ENCODE data around the gene PDXDC1.
"Not testable (repeated sequence)": the region's sequence is repeated elsewhere in the genome, so short reads cannot be mapped to it uniquely, and the experiment has no call there.

Gene PDXDC1

DNA sequence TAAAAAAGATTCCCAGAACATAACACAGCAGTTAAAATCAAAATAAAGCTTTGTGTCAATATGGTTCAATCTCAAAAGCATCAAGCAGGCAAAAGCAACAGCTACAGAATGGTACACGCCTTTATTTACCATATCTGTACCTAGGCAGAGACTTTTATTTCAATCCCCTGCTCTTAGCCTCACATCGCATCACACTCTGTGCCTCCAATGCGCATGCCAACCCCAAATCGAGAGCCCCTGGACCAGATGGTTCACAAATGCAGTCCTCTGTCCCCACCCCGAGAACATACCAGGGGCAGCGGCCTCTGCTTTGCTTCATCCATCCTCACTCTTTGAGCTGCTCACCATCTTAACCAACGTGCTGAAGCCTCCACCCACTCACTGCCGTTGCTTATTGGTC lies 91.9 kb downstream of the PDXDC1 start:
- not testable (repeated sequence) for DNase-seq (ENCODE audit: low read depth in 2 of 2)

DNA sequence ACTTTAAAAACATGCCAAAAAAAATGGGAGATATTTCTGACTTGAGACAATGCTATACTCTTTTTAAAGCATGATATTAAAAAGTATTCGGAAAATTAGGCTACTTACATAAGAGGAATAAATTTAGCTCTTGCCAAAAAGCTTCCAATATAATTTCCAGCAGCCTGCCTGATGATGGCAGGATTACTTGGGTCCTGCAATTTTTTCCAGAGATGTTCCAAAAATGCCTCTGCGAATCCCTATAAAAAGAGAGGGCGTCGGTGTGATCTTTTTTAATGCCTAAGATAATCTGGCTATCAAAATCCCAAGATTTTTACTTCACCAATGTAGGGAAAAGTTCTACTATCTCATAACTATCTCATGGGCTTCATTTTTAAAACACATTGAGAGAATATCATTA lies 96.2 kb downstream of the PDXDC1 start:
- DNase-seq (ENCODE audit: low read depth in 2 of 2), result not testable (repeated sequence)

DNA sequence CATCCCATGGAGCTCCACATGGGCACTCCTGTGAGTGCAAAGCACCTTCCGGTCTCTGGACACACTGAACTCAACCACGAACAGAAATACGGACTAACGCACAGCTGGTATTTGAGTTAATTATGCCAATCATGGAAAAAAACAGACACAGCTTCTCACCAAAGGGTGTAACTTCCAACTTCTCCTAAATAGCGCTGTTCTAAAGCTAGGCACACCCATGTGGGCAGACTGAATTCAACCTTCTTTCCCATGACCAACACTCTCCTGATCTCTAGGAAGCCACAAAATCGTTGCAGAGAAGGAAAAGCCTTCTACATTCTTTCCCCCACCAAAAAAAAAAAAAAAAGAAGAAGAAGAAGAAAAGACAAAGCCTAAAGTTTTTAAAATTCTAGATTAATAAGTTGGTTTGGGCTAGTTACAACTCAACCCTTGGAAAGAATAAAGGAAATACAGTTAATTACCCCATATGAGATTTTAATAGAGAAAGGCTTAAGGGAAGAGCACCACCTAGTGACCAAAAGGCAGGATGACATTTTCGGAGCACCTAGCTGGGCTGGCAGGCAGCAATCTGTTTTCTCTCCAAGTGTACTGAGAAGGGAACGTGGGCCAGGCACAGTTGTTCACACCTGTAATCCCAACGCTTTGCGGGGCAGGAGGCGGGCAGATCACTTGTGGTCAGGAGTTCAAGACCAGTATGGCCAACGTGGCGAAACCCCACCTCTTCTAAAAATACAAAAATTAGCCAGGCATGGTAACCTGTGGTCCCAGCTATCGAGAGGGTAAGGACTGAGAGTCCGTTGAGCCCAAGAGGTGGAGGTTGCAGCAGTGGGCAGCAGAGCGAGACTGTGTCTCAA lies 97.3 kb downstream of the PDXDC1 start:
- not testable (repeated sequence) for DNase-seq (ENCODE audit: low read depth in 2 of 2)

DNA sequence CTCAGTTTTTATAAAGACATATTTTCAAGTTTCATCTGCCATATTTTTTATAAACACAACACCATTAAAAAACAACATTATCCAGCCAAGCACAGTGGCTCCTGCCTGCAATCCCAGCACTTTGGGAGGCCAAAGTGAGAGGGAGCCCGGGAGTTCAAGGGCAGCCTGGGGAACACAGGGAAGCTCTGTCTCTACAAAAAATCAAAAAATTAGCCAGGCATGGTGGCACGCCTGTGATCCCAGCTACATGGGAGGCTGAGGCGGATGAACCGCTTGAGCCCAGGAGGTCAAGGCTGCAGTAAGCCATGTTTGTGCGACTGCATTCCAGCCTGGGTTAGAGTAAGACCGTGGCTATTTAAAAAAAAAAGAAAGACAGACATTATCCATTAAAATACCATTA lies 98.3 kb downstream of the PDXDC1 start:
- DNase-seq (ENCODE audit: low read depth in 2 of 2), result no peak

DNA sequence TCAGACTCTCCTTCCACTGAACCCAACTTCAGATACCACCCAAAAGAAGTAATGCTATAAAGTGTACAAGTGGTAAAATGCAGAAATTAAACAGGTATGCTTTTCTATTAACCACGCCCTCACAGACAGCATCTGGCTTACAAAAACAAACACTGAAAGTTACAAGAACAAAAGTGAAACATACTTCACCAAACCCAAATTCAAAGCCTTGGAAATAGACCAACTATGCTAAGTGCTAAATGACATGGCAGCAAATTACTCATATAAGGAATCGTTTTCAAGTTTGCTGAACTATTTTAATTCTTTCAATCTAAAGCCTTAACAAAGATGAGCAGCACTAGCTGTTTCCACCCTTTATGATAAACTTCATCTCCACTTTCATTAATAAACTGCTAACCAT lies 101.3 kb downstream of the PDXDC1 start:
- DNase-seq (ENCODE audit: low read depth in 2 of 2), result not testable (repeated sequence)

DNA sequence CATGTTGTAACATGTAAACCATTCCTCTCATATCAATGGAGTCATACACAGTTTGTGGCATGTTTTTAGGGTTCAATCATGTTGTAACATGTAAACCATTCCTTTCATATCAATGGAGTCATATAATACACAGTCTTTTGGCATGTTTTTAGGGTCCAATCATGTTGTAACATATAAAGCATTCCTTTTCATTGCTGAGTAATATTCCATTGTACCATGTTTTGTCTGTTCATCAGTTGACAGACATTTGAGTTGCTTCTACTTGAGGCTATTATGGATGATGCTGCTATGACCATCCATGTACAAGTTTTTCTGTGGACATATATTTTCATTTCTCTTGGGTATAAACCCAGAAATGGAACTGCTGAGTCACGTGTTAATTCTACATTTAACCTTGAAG lies 106.1 kb downstream of the PDXDC1 start:
- DNase-seq (ENCODE audit: low read depth in 2 of 2), result not testable (repeated sequence)

DNA sequence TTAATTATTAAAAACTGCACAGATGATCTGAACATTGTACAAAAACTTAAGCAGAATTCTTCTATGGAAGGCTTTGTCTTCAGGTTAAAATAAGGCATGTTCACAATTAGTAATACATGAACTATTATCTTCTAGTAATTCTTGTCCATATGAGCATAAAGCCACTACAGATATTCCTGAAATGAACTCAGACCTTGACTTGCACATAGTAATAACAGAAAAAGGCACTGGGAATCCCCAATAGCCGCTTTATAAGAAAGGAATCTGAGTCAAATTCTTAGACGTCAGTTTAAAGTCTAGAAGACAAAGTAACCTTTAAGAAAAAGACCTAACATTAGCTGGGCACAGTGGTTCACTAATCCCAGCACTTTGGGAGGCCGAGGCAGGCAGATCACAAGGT lies 108.0 kb downstream of the PDXDC1 start:
- not testable (repeated sequence) for DNase-seq (ENCODE audit: low read depth in 2 of 2)

DNA sequence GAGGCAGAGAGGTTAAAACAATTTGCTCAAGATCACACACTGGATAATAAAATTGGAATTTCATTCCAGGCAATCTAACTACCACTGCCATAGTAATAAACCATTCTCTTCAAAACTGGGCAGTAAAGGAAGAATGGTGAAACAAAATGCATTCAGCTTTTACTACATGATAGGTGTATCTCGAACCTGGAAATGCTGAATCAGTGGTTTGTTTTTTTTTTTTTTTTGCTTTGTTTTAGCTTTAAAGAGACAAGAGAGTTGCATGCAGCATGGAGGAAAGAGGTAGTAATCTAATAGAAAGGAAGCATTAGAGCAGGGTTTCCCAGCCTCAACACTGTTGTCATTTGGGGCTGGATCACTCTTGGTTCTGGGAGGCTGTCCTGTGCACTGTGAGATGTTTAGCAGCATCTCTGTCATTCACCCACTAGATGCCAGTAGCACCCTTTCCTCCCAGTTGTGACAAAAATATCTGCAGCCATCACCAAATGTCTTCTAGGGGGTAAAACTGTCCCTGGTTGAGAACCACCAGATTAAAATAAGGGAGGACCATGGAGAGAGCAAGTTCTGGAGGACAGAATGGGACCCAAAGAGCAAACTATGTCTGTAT lies 115.9 kb downstream of the PDXDC1 start:
- not testable (repeated sequence) for DNase-seq (ENCODE audit: low read depth in 2 of 2)

DNA sequence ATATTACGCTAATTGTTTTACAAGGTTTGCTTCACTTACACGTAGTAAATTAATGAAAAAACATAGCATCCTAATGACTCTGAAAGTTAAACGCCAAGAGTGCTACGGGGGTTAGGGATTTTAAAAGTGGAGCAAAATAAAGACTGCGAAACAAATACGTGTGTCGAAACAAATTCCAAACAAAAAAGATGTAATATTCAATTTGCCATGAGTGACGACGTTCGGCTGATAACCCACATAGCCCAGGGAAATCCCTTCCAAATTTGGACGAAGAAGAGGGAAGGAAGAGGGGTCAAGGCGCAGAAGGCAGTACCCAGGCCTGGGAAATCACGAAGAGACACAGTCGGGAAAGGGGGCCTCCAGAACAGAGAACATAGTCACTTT lies 118.7 kb downstream of the PDXDC1 start:
- not testable (repeated sequence) for DNase-seq (ENCODE audit: low read depth in 2 of 2)

DNA sequence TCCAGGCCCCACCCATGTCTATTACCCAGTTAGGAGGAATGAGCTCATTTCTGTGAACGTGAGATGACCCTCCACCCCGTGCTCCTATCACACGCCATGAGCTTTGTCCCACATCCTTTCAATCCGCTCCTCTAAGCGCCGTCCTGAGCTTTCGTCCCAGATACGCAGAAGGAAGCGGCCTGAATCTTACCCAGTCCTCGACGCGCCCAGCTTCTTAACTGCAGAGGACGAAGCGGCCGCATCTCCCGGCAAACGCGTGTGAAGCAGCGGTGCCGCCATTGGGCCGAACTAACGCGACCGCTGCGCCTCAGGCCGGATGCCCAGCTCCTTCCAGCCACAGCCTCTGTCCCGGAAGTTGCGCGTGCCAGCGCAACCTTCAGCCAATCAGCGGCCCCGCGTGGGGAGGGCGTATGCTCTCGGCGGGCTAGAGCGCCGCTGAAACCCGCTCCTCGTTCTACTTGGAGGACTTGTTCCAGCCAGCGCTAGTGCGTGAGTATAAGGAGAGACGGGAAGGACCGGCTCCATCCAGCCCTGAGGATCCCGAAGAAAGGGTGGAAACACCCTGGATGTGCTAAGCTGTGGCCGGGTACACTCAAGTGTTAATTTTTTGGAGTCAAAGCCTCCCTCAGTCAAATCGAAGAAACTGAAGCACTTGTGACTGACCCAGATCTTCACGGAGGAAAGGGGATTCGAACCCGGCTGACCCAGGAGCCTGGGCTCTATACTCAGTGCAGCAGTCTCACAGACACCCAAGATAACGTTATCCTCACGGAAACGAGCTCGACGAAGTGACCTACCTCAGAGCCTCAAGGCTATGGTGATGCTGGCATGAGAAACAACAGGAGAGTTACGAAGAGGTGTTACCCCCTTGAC lies 119.4 kb downstream of the PDXDC1 start, which contains the start of gene RRN3:
Gene RRN3, minus strand, starts transcription at position 318 of the 873 bp plus-strand sequence. Its CDS starts 39 bp downstream, at position 279.
- peak; percentile 75 to 80 for DNase-seq (ENCODE audit: low read depth in 2 of 2)

DNA sequence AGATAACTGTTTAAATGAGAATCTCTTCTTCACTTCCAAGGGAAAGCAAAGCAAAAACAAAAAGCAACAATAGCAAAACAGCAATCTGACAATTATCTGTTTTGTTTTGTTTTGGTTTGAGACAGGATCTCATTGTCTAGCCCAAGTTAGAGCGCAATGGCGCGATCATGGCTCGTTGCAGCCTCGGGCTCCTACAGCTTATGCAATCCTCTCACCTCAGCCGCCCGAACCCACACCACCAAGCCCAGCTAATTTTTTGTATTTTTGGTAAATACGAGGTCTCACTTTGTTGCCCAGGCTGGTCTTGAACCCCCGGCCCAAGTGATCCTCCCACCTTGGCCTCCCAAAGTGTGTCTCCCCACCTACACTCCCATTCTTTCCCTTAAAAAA lies 121.8 kb downstream of the PDXDC1 start:
- DNase-seq (ENCODE audit: low read depth in 2 of 2), result not testable (repeated sequence)

DNA sequence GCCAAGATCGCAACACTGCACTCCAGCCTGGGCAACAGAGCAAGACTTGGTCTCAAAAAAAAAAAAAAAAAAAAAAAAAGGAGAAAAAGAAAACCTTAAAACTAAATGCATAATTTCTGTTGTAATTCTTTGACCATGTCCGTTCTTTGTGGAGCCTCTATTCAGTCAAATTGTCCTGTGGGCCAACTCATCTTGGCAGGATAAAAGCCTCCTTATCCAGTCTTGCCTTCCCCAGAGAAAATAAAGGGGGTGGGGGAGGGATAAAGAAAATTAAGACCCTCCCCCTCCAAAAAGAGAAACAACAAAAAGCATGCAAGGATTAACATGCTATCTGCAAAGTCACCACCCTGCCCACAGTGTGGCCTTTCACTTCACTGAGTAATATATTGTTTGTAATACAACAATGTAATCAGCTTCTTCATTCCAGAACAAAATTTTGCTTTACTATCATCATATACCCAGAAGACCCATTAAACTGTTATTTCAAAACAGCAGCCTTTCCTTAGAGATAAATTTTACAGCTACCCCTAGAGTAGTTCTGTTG lies 124.6 kb downstream of the PDXDC1 start:
- not testable (repeated sequence) for DNase-seq (ENCODE audit: low read depth in 2 of 2)

DNA sequence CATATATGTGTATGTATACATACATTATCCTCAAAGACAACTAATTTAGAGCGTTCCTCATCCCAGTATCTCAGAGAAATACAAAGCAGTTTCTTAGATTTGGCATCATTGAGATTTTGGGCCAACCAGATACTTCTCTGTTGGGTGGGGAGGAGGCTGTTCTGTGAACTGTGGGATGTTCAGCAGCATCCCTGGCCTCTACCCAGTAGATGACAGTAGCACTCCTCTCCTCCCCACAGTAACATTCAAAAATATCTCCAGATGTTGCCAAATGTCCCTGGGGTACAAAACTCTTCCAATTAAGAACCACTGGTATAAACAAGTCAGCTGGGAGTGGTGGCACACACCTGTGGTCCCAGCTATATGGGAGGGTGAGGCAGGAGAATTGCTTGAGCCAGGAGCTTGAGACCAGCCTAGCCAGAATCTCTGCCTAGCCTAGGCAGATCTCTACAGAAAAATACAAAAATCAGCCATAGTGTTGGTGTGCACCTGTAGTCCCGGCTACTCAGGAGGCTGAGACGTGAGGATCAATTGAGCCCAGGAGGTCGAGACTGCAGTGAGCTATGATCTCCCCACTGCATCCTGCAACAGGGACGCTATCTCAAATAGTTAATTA lies 125.7 kb downstream of the PDXDC1 start:
- not testable (repeated sequence) for DNase-seq (ENCODE audit: low read depth in 2 of 2)

DNA sequence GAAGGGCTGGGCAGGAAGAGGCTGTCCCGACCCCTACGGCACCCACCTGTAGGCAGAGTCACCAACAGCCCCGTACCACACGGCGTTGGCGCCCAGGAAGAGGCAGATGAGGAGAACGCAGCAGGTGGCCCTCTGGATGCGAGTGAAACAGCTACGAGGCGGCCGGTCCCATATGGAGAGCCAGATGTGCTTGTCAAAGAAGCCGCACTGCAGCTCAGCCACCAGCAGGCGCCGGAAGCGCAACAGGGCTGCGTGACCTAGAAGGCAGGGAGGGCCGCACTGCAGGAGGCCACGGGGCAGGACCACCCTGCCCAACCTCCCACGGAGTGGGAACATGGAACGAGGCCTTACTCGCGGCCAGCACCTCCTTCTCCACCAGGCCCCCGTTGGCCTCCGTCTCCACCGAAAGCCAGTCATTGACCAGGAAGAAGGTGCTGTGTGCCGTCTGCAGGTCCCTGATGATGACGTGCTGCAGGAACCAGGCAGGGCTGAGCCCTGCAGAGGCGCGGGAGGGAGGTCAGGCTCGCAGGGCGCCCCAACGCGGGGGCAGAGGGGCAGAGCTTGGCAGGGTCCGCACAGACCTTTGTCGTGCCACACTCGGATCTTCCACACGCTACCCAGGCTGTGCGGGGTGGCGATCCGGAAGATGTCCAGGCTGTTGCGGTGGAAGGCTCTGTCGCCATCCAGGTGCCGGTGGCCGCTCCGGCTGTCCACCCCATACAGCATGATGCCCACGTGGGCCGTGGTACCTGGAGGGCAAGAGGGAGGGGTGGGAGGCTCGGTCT lies 153.0 kb downstream of the PDXDC1 start:
- not testable (repeated sequence) for DNase-seq (ENCODE audit: low read depth in 2 of 2)

DNA sequence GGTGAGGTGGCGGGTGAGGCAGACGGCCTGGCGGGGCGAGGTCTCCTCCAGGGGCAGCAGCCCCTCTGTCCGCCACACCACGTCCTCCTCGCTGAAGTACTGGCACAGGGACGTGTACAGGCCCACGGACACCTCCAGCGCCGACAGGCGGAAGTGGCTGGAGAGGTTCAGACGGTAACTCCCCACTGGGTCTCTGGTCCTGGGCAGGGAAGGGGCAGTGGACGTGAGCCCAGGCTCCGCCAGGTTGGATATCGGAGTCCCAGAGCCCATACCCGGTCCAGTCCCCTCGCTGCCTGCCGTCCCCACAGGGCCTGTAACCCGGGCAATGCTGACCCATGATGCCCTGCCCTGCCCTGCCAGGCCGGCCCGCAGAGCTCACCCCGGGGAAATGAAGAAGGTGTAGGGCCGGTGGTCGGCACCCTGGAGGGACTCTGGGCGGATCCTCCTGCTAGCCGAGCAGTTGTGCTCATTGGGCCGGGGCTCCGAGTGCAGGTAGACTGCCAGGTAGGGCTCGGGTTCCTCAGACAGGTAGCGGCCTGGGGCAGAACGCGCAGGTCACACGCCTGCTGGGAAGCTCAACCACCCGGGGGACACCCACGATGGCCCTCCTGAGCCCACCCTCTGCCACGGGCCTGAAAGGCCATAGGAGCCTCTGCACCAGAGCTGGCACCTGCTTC lies 155.6 kb downstream of the PDXDC1 start:
- DNase-seq (ENCODE audit: low read depth in 2 of 2), result not testable (repeated sequence)

DNA sequence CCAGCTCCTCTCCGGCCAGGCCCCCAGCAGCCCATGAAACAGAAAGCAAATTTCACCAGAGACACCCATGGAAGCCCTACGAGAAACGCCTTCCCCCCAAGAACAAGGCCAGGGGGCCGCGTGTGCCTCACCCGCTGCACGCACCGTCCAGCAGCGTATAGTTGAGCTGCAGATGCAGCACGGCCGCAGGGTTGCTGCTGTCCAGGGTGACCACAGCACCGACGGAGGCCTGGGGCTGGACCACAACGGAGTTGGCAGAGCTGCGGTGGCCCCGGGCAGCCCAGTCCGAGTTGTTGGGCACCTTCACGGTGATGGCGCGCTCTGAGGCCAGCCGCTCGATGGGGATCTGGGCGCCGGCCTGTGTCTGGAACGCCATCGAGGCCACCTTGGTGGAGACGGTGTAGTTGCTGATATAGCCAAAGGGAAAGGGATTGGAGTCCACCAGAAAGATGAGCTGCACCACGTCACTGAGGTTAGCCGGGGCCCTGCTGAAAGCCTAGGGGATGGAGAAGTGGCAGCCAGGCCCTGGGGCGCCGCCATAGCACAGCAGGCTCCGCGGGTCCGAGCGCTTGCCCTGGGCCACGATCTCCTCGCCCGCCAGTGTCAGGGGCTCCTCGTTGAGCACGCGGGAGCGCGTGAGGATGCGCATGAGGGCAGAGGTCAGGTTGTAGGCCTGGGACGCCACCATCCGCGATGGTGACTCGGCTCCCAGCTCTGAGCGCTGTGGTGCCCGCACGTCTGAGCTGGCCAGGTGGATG lies 156.3 kb downstream of the PDXDC1 start:
- DNase-seq (ENCODE audit: low read depth in 2 of 2), result not testable (repeated sequence)

DNA sequence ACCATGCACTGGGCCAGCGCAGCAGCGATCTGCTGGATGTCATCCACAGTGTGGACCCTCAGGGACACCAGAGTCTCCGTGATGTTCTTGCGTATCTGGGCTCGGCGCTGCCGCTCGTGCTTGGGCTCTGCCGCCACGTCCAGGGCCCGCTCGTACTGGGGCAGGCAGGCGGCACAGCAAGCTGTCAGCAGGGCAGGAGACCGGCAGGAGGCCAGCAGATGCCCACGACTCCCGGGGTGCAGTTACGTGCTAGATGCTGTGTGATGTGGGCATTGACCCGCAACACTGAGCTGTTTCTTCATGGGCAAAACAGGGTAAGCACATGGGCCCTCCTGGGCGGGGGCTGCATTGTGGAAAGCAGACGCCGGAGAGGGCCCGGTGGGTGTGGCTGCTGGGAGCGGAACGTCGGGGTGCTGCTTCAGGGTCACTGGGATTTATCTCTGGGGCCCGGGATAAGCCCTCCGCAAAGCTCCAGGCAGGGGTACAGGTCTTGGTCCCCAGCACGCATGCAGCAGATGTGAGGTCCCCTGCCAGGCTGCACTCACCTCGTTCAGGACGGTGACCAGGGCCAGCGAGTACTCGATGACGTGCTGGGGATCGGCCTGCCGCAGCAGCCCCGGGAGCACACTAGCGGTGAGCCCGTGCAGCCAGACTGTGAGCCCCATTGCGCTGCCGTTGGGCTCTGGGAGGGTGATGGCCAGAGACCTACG lies 158.0 kb downstream of the PDXDC1 start:
- DNase-seq (ENCODE audit: low read depth in 2 of 2), result not testable (repeated sequence)

DNA sequence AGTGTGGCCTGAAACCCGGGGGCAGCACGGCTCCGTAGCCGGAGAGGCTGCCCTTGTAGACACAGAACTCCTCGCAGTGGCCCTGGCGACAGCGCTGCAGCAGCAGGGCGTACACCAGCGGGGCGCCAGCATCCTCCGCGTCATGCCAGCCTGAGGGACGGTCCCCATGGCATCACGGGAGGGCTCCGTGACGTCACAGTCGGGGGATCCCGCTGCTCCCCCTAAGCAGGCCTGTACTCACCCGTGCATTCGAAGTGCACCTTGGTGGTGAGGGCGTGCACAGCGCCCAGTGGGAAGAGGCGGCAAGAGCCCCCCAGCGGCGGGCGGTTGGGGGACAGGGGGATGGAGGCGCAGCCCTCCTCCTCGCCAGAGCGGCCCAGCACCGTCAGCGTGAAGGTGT lies 158.7 kb downstream of the PDXDC1 start:
- not testable (repeated sequence) for DNase-seq (ENCODE audit: low read depth in 2 of 2)

Data from activated CD4-positive, alpha-beta T cell treated with anti-CD3 and anti-CD28 coated beads for 24 hours (primary cell).